Stimulated activated CD4-positive, alpha-beta T cell treated with anti-CD3 and anti-CD28 coated beads, TNF-alpha, amount 100 ng/mL, for 24 hours (primary cell): ENCODE measurements around the gene PLAA.

Source experiments
- DNase-seq, 3 experiments: peaks; one replicate each; pipeline ENCODE4 v3.0.0-alpha.2; 2020; ENCODE audit warnings: low read depth in 3 of 3

The PLAA gene

GRCh38 chr9:26946753-26947727 lies at the start of gene PLAA:
TSS of gene PLAA (minus strand) at chr9:26947242. CDS start at chr9:26947045, 197 bp downstream.
- DNase-seq = peak; percentile 70 to 83 (median 75)

GRCh38 chr9:26995810-26996209 lies 48.8 kb upstream of the PLAA start:
- DNase-seq = no peak

- no peak for DNase-seq
Measured at GRCh38 chr9:26983340-26983739, 36.3 kb upstream of the PLAA start.

- DNase-seq = no peak
Measured at GRCh38 chr9:26975728-26976707, 29.0 kb upstream of the PLAA start.

- no peak for DNase-seq
Measured at GRCh38 chr9:26974927-26975326, 27.9 kb upstream of the PLAA start.

- no peak for DNase-seq
Measured at GRCh38 chr9:26973989-26974388, 26.9 kb upstream of the PLAA start.

GRCh38 chr9:26971721-26972120 lies 24.7 kb upstream of the PLAA start:
- DNase-seq = no peak

GRCh38 chr9:26956860-26957233 lies 9.8 kb upstream of the PLAA start:
- DNase-seq = no peak

- DNase-seq = peak; percentile 85 to 92 (median 91)
Measured at GRCh38 chr9:26955921-26956859, 9.1 kb upstream of the PLAA start, which contains the start of gene IFT74. TSS of gene IFT74 (plus strand) at chr9:26956412. CDS start at chr9:26961968, 5,556 bp downstream.

GRCh38 chr9:26955222-26955903 lies 8.3 kb upstream of the PLAA start:
- no peak for DNase-seq

GRCh38 chr9:26954050-26954508 lies 7.0 kb upstream of the PLAA start:
- DNase-seq = no peak

GRCh38 chr9:26951794-26952193 lies 4.8 kb upstream of the PLAA start:
- DNase-seq = no peak

GRCh38 chr9:26950521-26950920 lies 3.5 kb upstream of the PLAA start:
- DNase-seq = no peak

- DNase-seq = no peak
Measured at GRCh38 chr9:26949637-26950069, 2.6 kb upstream of the PLAA start.

GRCh38 chr9:26947736-26948135 lies 694 bp upstream of the PLAA start:
- peak in 2 of 3 experiments; percentile 22 for DNase-seq

GRCh38 chr9:26945591-26945990 lies 1.5 kb downstream of the PLAA start:
- DNase-seq = no peak

GRCh38 chr9:26940779-26941178 lies 6.3 kb downstream of the PLAA start:
- DNase-seq = no peak

GRCh38 chr9:26939955-26940711 lies 6.9 kb downstream of the PLAA start:
- no peak for DNase-seq

GRCh38 chr9:26937816-26938371 lies 9.1 kb downstream of the PLAA start:
- DNase-seq = no peak
